Measurements from ENCODE around the gene ANGEL1. TPM values are rescaled to one million over a fixed set of nuclear protein-coding genes. Genes with fewer than 3 reads are reported as not detected.

Gene ANGEL1
- total and polyA plus RNA-seq, 2 of the 8 experiments (the other 6 are each of a cell fraction or from before 2014, with no cell fraction given), result 26.8 to 27.2 TPM

DNA sequence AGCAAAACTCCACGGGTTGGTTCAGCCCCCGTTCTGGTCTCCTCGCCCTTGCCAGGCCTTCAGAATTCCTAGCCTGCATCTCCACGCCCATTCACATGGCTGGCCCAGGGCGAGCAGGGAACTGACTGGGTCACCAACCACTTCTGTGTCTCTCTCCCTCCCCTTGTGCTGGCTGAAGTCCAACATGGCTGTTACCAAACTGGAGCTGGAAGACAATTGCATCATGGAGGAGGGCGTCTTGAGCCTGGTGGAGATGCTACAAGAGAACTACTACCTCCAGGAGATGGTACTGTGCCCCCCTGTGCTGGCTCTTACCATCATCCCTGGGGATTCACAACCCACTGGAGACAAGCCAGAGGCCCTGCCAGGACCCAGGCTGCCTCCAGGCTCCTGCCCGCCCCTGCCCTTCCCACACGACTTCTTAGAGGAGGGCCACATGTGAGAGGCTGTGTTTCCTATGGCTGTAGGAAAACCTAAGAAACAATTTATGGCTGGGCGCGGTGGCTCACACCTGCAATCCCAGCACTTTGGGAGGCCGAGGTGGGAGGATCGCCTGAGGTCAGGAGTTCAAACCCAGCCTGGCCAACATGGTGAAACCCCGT lies 23.4 kb upstream of the ANGEL1 start (continued):
- TF ChIP-seq TEAD4 (IDR thresholded peaks at IDR 0.05; ENCODE audit: low read depth, low read length) (no peak), CTBP2 (IDR thresholded peaks at IDR 0.05; ENCODE audit: borderline replicate concordance, insufficient read depth, insufficient read length, low read length) (no peak), SIN3A (conservative IDR thresholded peaks at IDR 0.05 in 1 of 2, IDR thresholded peaks at IDR 0.05 in 1 of 2; ENCODE audit: low read depth in 1 of 2, low read length in 2 of 2) (no peak), EGR1 (IDR thresholded peaks at IDR 0.05; ENCODE audit: borderline replicate concordance, low read depth, low read length) (no peak), CREB1 (IDR thresholded peaks at IDR 0.05) (no peak), BCL11A (IDR thresholded peaks at IDR 0.05; ENCODE audit: low read depth in 2 of 2, low read length in 2 of 2) (no peak)
- TF ChIP-seq, protein P1, sequence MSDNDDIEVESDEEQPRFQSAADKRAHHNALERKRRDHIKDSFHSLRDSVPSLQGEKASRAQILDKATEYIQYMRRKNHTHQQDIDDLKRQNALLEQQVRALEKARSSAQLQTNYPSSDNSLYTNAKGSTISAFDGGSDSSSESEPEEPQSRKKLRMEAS (IDR thresholded peaks at IDR 0.05), result no peak
- TF ChIP-seq, protein P2, sequence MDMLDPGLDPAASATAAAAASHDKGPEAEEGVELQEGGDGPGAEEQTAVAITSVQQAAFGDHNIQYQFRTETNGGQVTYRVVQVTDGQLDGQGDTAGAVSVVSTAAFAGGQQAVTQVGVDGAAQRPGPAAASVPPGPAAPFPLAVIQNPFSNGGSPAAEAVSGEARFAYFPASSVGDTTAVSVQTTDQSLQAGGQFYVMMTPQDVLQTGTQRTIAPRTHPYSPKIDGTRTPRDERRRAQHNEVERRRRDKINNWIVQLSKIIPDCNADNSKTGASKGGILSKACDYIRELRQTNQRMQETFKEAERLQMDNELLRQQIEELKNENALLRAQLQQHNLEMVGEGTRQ (IDR thresholded peaks at IDR 0.05; ENCODE audit: low read length), result no peak

All from H1 (cell line).